OCI-LY7 (cell line): Measurements from ENCODE around the gene ANKLE1.

ENCODE experiments used
- EZH2phosphoT487 ChIP-seq: fragments of 200-600 bp; sonication (generic); IDR thresholded peaks from 2 replicates; pipeline ENCODE4 v1.6.1; 2018; ENCODE audit warnings: low read depth, borderline replicate concordance, mild to moderate bottlenecking, mixed run types, antibody characterized with exemption, low read length, moderate library complexity, mixed read lengths
- TF ChIP-seq, protein P1 (sequence below): fragments of 200-600 bp; sonication (generic); conservative IDR thresholded peaks from 2 replicates; pipeline ENCODE4 v1.5.1; 2014; ENCODE audit warnings: mild to moderate bottlenecking, antibody characterized with exemption, low read length, moderate library complexity, mixed read lengths

DNA sequence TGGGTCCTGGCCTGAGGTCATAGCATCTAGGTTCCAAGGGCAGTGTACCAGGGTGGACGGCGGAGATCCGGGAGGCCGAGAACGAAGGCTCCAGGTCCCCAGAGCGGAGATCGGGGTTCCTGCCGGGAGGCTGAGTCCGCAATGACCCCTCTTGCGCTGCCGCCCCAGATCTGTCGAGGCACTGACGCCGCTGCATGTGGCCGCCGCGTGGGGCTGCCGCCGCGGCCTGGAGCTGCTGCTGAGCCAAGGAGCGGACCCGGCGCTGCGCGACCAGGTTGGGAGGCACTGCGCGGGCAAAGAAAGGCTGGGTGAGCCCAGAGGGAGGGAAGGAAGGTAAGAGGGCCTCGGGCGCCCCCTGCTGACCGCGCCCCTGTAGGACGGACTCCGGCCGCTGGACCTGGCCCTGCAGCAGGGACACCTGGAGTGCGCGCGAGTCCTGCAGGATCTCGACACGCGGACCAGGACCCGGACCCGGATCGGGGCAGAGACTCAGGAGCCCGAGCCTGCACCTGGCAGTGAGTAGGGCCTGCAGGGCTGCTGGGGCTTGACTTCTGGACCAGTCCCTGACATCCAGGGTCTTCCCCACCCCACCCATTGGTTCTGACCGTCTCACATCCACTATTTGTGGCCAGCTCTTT lies 906 bp downstream of the ANKLE1 start:
- TF ChIP-seq, protein P1, sequence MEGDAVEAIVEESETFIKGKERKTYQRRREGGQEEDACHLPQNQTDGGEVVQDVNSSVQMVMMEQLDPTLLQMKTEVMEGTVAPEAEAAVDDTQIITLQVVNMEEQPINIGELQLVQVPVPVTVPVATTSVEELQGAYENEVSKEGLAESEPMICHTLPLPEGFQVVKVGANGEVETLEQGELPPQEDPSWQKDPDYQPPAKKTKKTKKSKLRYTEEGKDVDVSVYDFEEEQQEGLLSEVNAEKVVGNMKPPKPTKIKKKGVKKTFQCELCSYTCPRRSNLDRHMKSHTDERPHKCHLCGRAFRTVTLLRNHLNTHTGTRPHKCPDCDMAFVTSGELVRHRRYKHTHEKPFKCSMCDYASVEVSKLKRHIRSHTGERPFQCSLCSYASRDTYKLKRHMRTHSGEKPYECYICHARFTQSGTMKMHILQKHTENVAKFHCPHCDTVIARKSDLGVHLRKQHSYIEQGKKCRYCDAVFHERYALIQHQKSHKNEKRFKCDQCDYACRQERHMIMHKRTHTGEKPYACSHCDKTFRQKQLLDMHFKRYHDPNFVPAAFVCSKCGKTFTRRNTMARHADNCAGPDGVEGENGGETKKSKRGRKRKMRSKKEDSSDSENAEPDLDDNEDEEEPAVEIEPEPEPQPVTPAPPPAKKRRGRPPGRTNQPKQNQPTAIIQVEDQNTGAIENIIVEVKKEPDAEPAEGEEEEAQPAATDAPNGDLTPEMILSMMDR: peak; percentile 90
- TF ChIP-seq EZH2phosphoT487: no peak
